HG03571 (cell line): Measurements from ENCODE around the gene PYGB.

Source experiments
- ATAC-seq: cut with Tn5 transposase; IDR thresholded peaks from one replicate; pipeline ENCODE4 v1.9.1; 2021; ENCODE audit not compliant: unreplicated experiment

PYGB gene

DNA sequence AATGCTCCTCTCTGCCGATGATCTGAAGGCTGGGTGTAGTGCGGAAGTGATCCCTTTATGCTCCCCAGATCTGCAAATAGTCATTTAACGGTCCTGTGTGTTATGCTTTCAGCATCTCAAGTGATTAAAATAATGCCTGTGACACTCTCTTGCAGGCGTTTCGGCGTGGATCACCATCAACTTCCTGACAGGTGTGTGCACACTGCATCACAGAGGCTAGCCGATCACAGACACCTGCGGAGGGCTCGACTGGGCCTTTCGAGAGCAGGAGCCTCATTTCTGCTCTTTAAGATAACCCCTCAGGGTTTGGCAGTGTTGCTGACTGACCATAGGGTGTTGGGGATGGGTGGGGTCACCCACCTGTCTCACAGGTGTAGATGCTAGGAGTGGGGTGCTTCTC is 32.4 kb upstream of the PYGB start:
- ATAC-seq = no peak

GRCh38 chr20:25216199-25216945 is 31.5 kb upstream of the PYGB start:
- ATAC-seq = no peak

- ATAC-seq = no peak
Observed at GRCh38 chr20:25217161-25218108, 30.4 kb upstream of the PYGB start.

DNA sequence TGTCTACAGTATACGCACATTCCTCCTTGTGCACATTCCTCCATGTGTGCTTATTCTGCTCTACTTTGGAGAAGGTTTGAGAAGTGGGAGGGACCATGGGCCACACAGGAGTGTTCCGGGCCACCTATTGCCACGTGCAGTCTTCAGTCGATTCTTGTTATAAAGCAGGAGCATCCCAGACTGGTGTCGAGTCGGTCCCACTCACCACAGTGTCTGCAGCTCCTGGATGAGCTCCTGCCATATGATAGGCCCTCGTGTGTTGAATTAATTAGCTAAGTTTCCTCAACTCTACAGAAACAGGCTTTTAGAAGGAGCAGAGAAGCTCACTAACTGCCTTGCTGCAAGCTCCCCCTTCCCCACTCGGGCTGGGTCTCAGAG is 29.8 kb upstream of the PYGB start:
- no peak for ATAC-seq

- no peak for ATAC-seq
Observed at GRCh38 chr20:25218492-25218891, 29.4 kb upstream of the PYGB start.

DNA sequence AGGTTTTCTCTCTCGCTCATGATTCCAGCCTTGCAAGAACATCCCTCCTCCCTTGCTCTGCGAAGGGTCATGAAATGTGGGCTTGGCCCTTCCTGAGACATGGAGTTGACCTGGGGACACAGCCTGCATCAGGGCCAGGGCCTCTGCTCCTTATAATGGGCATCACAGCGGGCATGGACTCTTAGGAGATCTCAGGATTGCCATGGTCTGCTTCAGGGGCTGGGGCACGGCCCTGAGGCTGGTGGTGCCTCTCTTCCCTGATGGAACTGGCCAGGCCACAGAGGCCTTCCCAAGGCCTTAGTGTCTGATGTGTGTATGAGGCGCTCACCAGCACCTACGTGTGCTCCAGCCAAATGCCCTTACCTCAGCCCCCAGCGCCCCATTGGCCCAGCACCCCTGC is 28.5 kb upstream of the PYGB start:
- no peak for ATAC-seq

GRCh38 chr20:25220021-25220730 is 27.7 kb upstream of the PYGB start:
- no peak for ATAC-seq

GRCh38 chr20:25220810-25221591 is 26.9 kb upstream of the PYGB start:
- no peak for ATAC-seq

- ATAC-seq = no peak
Observed at GRCh38 chr20:25221592-25222460, 26.1 kb upstream of the PYGB start.

- ATAC-seq = no peak
Observed at GRCh38 chr20:25222461-25223178, 25.3 kb upstream of the PYGB start.

DNA sequence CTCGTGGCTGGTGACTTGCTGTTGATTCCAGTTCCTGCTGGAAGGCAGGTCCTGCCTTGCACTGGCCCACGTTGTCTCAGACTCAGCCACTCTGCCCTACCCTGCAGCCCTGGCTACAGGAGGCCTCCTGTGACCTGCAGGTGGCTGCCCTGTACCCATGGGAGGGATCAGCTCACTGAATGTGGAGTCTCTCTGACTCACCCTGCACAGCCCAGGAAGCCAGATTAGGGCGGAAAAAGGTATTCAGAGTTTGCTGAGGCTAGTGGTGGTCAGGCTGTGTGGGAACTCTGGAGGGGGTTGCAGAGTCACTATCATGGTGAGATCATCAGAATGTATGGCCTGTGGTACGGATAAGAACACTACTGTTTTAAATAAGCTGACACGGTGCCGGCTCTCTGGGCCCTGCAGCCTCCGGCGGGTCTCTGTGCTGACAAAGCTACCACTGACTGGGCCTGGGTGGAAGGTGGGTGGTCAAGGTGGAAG is 24.7 kb upstream of the PYGB start:
- no peak for ATAC-seq

GRCh38 chr20:25223765-25224720 is 23.8 kb upstream of the PYGB start:
- no peak for ATAC-seq

GRCh38 chr20:25224941-25225340 is 22.9 kb upstream of the PYGB start:
- no peak for ATAC-seq

DNA sequence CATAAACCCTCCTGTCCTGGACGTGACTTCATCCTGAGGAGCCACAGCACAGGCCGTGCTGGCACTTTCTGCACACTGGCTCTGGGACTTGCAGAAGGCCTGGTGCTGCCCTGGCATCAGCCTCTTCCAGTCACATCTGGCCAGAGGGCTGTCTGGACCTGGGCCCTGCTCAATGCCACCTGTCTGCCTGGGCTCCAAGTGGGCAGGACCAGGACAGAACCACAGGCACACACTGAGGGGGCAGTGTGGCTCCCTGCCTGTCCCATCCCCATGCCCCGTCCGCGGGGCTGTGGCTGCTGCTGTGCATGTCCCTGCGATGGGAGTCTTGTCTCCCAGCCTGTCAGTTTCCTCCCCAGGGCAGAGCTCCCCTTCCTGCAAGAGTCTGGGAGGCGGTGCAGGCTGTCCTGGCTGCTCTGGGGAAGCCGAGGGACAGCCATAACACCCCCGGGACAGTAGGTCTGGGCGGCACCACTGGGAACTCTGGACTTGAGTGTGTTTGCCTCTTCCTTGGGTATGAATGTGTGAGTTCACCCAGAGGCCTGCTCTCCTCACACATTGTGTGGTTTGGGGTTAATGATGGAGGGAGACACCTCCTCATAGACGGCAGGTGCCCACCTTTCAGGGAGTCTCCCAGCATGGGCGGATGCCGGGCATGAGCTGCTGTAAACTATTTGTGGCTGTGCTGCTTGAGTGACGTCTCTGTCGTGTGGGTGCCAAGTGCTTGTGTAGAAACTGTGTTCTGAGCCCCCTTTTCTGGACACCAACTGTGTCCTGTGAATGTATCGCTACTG is 22.0 kb upstream of the PYGB start:
- ATAC-seq = no peak

DNA sequence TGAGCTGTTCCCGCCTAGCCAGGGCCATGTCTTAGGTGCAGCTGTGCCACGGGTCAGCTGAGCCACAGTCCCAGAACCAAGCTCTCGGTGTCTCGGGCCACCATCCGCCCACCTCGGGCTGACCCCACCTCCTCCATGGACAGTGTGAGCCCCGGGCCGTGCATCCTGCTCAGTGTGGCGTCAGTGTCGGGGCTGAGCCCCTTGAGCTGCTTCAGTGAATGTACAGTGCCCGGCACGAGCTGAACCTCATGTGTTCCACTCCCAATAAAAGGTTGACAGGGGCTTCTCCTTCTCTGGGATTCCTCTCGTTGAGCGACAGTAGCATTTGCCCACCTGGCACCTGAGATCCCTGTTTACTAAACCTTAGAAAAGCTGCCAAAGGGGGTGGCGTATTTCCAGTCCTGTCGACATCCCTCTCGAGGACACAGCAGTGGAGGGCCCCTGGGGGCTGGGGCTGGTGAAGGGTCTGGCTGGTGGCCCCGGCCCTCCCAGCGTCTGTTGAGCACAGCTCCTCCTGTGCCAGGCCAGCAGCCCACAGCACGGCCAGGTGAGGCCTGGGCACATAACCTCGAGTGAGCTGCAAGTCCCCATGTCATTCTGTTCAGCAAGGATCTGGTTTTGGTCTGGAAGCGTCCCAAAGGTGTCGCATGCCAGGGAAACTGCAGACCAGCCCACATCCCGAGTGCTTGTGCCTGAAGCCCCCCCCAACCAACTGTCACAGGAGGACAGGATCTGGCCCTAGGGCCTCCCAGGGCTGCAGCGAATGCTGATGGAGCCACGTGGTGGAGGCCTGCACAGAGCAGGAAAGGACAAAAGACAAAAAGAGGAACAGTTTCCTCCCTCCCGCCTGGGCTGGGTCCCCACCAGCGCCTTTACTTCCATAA is 21.2 kb upstream of the PYGB start:
- ATAC-seq = no peak

DNA sequence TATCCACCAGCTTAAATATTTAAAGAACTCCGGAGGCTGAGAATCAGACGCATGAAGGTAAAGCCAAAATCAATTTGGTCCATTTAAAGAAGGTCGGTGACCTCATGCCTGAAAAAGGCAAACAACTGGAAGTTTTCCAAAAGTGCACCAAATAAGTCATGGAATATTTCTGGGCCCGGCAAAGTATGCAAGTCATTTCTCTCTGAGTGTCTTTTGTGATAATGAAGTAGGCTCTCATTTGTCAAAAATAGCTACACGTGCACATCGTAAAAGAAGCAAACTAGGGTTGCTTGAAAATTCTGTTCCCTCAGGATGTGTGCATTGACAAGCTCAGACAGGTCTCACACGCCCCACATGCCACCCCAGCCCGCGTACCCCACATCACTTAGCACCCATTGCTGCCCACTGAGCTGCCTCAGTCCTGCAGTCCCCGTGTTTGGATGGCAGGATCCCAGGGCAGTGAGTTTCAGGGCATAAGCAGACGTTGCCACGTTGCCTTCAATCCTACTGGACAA is 20.5 kb upstream of the PYGB start:
- no peak for ATAC-seq
